Left renal pelvis (tissue), 4 donors: ENCODE results near the gene FAS. TPM values are rescaled to one million over a fixed set of nuclear protein-coding genes. Genes with fewer than 3 reads are reported as not detected.

Source experiments
- DNase-seq, 4 donors: peaks; one replicate each; pipeline ENCODE4 v3.0.0-alpha.2; 2013; ENCODE audit warnings: low read depth in 4 of 4, low spot score in 3 of 4
- polyA plus RNA-seq, 4 donors: library from polyadenylated mRNA; unstranded; fragments of 120-200 nt; gene quantifications; one replicate each; pipeline ENCODE4 v1.2.1, GENCODE V29; 2013; ENCODE audit not compliant: insufficient read length in 4 of 4

FAS gene
- 10 to 100 TPM; 10.3 to 13.6 (median 12.0) TPM for polyA plus RNA-seq

DNA sequence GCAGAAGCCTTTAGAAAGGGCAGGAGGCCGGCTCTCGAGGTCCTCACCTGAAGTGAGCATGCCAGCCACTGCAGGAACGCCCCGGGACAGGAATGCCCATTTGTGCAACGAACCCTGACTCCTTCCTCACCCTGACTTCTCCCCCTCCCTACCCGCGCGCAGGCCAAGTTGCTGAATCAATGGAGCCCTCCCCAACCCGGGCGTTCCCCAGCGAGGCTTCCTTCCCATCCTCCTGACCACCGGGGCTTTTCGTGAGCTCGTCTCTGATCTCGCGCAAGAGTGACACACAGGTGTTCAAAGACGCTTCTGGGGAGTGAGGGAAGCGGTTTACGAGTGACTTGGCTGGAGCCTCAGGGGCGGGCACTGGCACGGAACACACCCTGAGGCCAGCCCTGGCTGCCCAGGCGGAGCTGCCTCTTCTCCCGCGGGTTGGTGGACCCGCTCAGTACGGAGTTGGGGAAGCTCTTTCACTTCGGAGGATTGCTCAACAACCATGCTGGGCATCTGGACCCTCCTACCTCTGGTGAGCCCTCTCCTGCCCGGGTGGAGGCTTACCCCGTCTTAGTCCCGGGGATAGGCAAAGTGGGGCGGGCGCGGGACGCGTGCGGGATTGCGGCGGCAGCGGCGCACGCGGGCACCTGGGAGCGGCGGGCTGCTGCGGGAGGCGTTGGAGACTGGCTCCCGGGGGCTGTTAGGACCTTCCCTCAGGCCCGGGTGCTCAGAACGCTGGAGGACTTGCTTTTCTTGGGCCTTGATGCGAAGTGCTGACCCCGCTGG, at the start of gene FAS:
Gene FAS, plus strand, starts transcription at position 415 of the 777 bp plus-strand sequence. Its CDS starts 79 bp downstream, at position 494.
- peak in 1 of 4 donors; percentile 55 for DNase-seq

DNA sequence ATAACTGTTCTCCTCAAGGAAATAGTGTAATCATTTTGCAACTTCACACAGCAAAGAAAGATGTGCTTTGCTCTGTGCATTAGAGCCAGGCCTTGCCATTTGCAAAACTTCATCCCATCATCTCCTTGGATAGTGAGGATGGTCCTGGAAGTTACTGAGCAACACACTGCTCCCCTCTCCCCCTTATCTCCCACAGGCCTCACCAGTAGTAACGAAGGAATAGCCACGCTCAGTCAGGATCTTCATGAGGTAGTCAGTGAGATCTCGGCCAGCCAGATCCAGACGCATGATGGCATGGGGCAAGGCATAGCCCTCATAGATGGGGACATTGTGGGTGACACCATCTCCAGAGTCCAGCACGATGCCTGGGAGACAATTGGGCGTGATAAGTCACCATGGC, 49.6 kb upstream of the FAS start:
- no peak for DNase-seq

DNA sequence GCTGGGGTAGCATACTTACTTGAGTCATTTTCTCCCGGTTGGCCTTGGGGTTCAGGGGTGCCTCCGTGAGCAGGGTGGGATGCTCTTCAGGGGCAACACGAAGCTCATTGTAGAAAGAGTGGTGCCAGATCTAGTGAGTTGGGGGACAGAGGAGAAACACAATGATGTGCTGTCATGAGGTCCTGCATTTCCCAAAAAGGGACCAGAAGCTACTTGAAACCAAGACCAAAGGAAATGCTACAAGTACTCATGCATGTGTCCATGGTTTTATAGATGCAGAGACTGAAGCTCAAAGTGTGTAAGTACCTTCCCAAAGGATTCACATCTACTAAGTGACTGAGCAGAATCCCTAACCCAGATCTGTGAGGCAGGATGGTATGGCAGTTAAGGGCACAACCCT, 46.8 kb upstream of the FAS start:
- DNase-seq, result no peak

DNA sequence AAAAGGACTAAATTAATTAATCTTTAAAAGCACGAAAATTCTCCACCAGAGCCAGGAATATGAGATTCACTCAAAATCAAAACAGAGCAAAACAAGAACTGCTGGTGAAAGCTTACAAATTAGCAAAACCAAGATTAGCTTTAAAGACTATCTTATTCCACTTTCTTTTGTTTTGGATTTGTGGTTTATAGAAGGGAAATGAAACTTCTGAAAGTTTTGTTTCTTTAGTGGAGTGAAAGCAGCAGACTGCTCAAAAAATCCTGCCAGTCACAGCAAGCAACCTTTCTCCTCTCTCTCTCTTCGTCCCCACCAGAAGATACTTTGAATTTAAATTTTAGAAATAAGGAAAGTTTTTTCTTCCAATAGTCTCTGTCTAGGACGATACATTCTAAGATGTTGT, 45.8 kb upstream of the FAS start:
- DNase-seq, result no peak

DNA sequence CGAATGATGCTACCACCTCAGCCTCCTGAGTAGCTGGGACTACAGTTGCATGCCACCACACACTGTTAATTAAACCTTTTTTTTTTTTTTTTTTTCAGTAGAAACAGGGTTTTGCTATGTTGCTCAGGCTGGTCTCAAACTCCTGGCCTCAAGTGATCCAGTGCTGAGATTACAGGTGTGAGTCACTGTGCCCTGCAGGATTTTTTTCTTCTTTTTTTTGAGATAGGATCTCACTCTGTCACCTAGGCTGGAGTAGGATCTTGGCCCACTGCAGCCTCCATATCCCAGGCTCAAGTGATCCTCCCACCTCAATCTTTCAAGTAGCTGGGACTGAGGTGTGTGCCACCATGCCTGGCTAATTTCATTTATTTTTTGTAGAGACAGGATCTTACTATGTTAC, 44.4 kb upstream of the FAS start:
- DNase-seq, result no peak

DNA sequence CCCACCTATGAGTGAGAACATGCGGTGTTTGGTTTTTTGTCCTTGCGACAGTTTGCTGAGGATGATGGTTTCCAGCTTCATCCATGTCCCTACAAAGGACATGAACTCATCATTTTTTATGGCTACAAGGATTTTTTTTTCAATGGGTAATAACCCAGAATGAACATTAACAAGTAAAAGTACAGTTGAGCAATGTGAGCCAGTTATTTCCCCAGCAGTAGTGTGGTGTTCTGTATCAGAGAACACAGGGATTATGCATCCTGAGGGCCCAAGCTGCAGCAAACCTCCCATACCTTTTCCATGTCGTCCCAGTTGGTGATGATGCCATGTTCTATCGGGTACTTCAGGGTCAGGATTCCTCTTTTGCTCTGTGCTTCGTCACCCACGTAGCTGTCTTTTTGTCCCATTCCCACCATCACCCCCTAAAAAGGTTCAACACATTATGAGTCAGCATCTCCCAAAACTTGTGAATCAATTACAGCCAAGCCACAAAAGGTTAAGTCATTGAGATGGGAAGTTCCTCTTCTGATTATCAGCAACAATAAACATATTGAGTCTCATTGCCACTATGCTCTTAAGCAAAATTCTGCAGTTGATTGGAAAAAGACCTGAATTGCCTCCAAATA, 43.5 kb upstream of the FAS start:
- no peak for DNase-seq

DNA sequence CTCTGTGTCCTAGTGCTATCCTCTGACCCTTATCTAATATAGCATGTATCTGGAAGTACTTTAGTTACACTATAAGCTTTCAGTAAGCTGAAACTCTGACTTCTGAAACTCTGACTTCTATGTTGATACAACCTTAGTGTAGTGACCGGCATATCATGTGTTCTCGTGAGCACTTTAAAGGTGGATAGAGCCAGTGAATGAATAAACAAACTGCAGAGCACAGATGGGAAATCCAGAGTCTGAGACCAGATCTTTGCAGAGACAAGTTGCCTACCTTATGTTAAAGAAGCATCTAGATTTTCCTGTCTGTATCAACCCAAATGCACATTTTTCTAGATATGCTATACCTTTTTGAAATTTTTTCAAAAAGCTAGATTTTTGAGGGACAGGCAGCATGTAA, 41.5 kb upstream of the FAS start:
- DNase-seq, result no peak

DNA sequence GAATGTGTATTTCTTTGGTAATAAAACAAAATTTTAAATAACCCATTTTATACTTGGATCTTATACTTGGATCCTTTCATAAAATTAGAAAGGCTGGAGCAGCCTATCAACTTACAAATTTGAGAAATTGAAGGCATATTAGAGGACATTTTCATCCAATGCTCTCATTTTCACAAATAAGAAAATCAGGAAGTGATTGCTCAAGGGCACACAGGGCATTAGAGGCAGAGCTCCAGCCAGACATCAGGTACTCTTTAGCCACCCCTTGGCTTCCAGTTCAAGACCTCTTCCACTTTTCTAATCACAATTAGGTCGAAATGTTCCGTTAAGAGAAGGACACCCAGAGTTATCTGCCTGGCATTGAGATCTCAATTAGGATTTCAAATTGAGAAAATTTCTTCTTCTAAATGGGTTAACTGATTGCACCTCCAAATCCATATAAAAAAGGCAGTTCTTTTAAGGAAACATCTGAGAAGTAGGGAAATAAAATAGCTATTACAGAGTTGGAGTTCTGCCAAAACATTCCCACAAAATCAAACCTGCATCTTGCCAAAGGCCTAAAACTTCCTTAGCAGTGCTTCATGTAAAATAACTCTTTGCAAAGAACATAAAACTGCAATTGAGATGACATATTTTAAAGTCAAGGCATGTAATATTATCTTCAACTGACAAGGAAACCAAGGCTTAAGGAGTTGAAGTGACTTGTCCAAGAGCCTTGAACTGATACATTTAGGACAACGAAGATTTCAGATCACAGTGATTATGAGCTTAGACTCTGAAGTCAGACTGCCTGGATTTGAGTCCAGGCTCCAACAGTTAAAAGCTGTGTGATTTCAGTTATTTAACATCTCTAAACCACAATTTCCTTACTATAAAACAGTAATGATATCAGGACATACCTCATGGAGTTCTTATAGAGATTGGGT, 40.4 kb upstream of the FAS start:
- no peak for DNase-seq

DNA sequence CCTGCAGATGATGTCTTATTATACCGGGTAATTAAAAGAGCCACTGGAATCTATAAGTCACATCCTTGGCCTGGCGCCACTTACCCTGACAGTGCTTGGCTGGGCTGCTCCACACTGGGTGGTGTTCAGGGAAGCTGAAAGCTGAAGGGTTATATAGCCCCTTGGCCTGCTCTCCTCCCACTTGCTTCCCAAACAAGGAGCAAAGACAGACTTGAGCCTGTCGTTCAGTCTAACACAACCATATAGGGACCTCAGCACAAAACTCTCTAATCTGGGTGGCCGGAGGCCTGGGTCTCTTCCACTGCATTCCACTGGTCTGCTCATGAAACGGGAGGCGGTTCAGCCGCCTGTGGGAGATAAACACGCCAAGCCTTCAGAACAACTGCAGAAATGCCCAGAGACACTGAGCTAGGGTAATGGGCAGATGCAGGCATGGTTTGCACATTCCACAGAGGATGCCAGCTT, 37.9 kb upstream of the FAS start, which contains the start of gene ACTA2:
Gene ACTA2, minus strand, starts transcription at position 127 of the 465 bp plus-strand sequence. CDS start 3,843 bp downstream, outside the sequence.
- no peak for DNase-seq

DNA sequence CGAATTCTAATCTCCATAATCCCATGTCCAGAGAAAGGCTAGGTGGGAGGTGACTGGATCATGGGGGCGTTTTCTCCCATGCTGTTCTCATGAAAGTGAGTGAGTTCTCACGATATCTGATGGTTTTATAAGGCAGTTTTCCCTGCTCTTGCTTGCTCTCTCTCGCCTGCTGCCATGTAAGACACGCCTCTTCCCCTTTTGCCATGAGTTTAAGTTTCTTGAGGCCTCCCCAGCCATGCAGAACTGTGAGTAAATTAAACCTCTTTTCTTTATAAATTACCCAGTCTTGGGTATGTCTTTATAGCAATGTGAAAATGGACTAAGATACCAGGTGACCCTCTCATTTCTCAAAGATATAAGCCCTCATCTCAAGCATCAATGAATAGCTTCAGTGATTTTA, 36.9 kb upstream of the FAS start:
- no peak for DNase-seq

DNA sequence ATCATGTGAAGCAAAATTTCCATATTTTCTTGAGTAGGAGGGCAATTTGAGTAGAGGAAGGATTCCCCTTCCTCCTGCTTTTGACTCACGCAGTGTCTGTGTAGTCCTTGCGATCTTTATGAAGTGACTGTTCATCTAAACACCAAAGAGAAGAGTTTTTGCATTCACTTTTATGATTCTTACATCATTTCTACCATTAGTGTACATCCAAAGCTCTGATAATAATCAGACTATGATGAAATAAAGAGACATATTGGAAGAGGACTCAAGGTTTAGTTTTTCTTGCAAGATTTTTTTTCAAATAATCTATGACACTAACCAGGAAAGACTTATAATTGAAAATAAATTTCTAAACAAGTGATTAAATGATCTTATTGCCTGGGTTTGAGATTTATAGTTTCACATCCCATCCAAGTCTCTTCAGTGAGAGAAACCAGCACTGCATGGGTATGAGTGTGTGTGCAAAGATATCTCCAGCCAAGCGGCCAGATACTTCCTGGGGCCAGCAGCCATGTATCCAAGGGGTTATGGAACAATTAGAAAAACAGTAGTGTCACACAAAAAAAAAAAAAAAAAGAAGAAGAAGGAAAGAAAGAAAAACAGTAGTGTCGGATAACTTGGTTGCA, 36.0 kb upstream of the FAS start:
- DNase-seq, result no peak

DNA sequence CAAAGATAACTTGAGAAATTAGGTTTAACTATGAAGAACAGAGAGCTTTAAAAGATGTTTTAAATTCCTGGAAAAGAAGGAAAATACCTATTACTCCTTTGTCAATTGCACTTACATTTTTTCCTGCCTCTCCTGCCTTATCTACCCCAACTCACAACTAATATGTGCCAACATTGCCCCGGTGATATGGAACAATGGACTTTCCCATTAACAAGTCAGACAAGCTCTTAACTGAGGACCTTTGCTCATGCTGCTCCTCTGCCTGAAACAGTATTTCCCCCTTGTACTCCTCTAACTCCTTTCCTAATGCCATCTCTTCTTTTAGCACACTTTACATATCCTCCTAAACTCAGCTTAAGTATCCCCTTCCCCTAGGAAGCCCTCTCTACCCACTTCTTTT, 33.2 kb upstream of the FAS start:
- DNase-seq, result no peak

DNA sequence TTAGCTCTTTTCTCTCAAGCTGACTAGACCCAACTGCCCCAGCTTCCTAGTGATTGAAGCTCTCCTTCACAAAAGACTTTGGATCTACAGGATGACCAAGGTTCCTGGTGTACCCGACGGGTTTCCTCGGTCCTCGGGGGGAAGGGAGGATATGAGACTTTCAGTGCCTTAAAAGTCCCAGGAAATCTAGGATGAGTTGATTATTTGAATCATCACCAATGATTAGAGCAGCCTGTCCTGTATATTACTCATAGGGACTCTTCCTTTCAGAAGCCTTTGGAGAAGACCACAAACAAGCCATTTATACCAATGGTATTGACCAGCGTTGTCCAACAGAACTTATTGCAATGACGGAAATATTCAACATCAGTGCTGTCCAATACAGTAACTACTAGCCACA, 31.9 kb upstream of the FAS start:
- DNase-seq, result no peak

DNA sequence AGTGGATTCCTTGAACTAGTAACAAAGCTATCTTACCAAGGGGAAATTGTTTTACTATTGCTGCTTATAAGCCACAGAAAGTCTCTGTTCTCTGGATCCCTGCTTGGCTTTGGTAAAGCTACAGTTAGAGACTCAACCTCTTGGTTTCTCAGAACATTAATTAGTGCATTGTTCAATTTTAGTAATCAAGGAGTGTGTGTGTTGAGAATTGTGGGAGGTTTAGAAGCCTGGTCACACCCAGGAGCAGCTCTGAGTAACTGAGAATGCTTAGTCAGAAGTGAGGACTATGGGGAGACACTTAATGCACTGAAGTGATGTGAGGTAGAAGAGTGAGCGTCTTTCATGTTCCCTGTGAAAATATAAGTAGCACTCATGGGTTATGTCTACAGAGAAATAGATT, 29.8 kb upstream of the FAS start:
- no peak for DNase-seq

DNA sequence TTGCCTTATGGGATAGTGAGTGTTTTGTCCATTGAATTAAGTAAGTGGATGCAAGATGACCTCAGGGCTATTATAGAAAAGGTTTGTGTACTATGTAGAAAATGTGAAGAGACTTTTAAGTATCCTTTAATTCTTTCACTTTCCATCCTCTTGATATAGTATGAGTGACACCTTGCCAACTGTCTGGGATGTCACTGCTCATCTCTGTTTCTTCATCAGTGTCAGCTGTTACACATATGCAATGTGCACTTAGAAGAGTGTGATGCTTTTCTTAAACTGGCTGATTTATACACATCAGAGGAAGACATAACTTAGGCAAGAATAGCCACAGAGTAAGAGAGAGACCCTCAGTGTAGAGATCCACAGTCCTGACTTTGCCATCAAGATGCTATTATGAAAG, 29.3 kb upstream of the FAS start:
- no peak for DNase-seq

DNA sequence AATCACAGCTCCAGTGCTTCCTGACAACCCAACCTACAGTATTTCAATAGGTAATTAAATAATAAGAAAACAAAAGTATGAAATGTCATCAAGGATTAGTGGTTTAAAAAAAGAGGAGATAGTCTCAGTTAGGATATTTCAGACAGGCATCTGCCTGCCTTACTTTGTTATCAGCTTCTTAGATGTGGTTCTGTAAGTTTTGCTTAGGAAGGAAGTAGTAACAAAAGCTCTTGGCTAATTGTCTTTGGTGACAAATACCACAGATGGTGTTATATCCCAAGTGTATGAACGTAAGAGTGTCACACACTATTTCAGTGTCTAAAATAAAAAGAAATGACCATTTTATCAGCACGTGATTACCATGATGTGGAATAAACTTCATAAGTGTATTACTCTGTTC, 28.3 kb upstream of the FAS start:
- DNase-seq, result no peak

DNA sequence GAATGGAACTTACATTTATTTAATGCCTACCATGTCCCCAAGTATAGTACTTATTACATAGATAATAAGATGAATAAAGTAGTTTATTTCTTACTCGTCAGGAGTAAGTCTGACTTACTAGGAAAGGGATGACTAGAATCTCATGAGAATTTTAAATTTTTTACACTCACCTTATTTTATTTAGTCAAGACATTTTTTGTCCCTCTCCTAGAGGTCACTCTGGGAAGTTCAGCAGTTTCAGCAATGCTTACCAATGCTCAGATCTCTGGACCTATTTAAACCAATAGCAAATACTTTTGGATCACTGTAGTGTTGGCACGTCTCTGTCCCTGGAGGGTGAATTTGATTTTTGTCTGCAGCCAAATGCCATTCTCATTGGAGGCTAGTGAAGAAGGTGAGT, 27.3 kb upstream of the FAS start:
- DNase-seq, result no peak

DNA sequence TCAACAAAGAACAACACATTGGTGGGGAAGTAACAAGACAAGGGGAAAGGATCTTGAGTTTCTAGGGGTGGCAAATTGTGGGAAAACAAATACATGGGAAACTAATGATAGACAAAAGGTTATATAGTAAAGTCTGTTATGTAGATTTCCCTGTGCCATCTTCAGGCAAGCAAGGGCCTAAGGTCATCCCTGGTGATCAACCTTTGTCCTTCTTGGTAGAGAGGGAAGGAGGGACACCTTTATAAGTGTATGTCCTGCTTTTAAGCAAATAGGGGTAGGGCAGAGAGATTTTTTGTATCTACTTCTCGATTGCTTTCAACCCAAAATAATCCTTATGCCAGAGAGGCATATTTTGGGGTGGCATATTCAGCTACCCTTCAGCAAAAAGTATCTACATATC, 26.2 kb upstream of the FAS start:
- DNase-seq, result no peak

DNA sequence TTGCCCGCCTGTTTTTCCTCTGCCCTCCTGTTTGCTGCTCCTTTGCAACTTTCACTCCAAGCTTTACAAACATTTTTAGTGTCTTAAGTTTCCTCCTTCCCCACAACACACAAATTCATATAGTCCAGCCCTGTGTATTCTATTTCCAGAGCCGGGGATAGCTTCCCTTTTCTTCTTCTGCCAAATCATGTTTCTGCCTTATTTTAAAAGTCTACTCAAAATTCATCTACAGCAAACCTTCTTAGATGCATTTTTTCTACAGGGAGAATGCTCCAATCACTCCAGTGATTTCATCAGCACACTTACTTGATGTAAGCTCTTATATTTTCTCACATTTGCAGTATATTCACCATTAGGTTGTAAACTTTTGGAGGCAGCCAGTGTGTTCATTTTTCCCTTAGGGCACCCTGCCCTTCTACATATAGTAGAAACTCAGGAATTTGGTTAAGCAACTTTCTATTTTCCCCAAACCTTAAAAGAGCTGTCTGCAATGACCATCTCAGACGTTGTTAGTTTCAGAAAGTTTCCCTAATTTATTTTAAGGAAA, 25.7 kb upstream of the FAS start:
- no peak for DNase-seq

DNA sequence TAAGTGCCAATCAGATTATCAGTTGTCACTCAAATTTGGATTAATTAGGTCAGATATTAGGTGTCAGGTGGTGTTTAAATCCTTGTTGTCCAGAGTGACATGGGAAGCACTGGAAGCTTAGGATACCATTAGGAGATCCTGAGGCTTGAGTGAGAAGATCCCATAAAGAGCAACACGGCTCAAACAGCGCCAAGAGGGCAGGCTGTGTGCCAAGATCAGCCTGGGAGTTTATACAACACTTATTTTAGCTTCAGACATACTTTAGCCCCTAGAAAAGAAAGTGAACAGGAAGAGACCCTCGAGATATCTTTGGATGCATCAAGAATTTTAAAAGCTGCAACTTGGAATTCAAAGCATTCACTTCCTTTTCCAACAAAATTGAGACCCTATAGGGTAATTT, 23.8 kb upstream of the FAS start:
- no peak for DNase-seq
